ENCODE data around the gene C14orf119. TPM values are rescaled to one million over a fixed set of nuclear protein-coding genes. Genes with fewer than 3 reads are reported as not detected.

Gene C14orf119
- total RNA-seq, 1 donor from 2014 or later: 40.3 TPM

- Mint-ChIP-seq H3K4me1 (ENCODE audit: low read depth, unreplicated experiment) (no peaks in the 10 kb centered on the region), H3K4me3 (ENCODE audit: unreplicated experiment) (no peak overlapping the region), H3K27me3 (ENCODE audit: unreplicated experiment) (peaks cover 7% of the 10 kb centered on the region), H3K36me3 (ENCODE audit: unreplicated experiment) (peaks cover 11% of the 10 kb centered on the region), H3K27ac (ENCODE audit: unreplicated experiment) (no peak overlapping the region), H3K9me3 (ENCODE audit: unreplicated experiment) (peaks cover 4% of the 10 kb centered on the region)
- DNase-seq: no peak
- no peak for TF ChIP-seq CTCF (IDR thresholded peaks at IDR 0.05; ENCODE audit: partially characterized antibody, unreplicated experiment)
Measured at GRCh38 chr14:23126548-23127278, 31.4 kb downstream of the C14orf119 start.

- Mint-ChIP-seq H3K4me1 (ENCODE audit: low read depth, unreplicated experiment) (no peaks in the 10 kb centered on the region), H3K9me3 (ENCODE audit: unreplicated experiment) (peaks cover 4% of the 10 kb centered on the region), H3K36me3 (ENCODE audit: unreplicated experiment) (peaks cover 10% of the 10 kb centered on the region), H3K27me3 (ENCODE audit: unreplicated experiment) (peaks cover 7% of the 10 kb centered on the region), H3K27ac (ENCODE audit: unreplicated experiment) (no peak overlapping the region), H3K4me3 (ENCODE audit: unreplicated experiment) (no peak overlapping the region)
- TF ChIP-seq CTCF (IDR thresholded peaks at IDR 0.05; ENCODE audit: partially characterized antibody, unreplicated experiment): no peak
- no peak for DNase-seq
Measured at GRCh38 chr14:23127861-23128260, 32.6 kb downstream of the C14orf119 start.

GRCh38 chr14:23128969-23129758 is 33.9 kb downstream of the C14orf119 start:
- no peak overlapping the region for H3K27ac Mint-ChIP-seq (ENCODE audit: unreplicated experiment)
- peaks cover 7% of the 10 kb centered on the region for H3K36me3 Mint-ChIP-seq (ENCODE audit: unreplicated experiment)
- DNase-seq: no peak
- H3K9me3 Mint-ChIP-seq (ENCODE audit: unreplicated experiment): peaks cover 2% of the 10 kb centered on the region
- peaks cover 7% of the 10 kb centered on the region for H3K27me3 Mint-ChIP-seq (ENCODE audit: unreplicated experiment)
- no peaks in the 10 kb centered on the region for H3K4me1 Mint-ChIP-seq (ENCODE audit: low read depth, unreplicated experiment)
- no peak for TF ChIP-seq CTCF (IDR thresholded peaks at IDR 0.05; ENCODE audit: partially characterized antibody, unreplicated experiment)
- H3K4me3 Mint-ChIP-seq (ENCODE audit: unreplicated experiment): no peak overlapping the region

- Mint-ChIP-seq H3K27me3 (ENCODE audit: unreplicated experiment) (peaks cover 7% of the 10 kb centered on the region), H3K4me3 (ENCODE audit: unreplicated experiment) (no peak overlapping the region), H3K36me3 (ENCODE audit: unreplicated experiment) (peaks cover 7% of the 10 kb centered on the region), H3K9me3 (ENCODE audit: unreplicated experiment) (peaks cover 2% of the 10 kb centered on the region), H3K4me1 (ENCODE audit: low read depth, unreplicated experiment) (no peaks in the 10 kb centered on the region), H3K27ac (ENCODE audit: unreplicated experiment) (no peak overlapping the region)
- DNase-seq: no peak
- no peak for TF ChIP-seq CTCF (IDR thresholded peaks at IDR 0.05; ENCODE audit: partially characterized antibody, unreplicated experiment)
Measured at GRCh38 chr14:23129759-23130316, 34.5 kb downstream of the C14orf119 start.
